HG03108 (cell line): ENCODE measurements around the gene TMEM63C.

ENCODE experiments used
- ATAC-seq: cut with Tn5 transposase; IDR thresholded peaks from one replicate; pipeline ENCODE4 v1.9.1; 2021; ENCODE audit warnings: moderate library complexity; ENCODE audit not compliant: unreplicated experiment

The TMEM63C gene

DNA sequence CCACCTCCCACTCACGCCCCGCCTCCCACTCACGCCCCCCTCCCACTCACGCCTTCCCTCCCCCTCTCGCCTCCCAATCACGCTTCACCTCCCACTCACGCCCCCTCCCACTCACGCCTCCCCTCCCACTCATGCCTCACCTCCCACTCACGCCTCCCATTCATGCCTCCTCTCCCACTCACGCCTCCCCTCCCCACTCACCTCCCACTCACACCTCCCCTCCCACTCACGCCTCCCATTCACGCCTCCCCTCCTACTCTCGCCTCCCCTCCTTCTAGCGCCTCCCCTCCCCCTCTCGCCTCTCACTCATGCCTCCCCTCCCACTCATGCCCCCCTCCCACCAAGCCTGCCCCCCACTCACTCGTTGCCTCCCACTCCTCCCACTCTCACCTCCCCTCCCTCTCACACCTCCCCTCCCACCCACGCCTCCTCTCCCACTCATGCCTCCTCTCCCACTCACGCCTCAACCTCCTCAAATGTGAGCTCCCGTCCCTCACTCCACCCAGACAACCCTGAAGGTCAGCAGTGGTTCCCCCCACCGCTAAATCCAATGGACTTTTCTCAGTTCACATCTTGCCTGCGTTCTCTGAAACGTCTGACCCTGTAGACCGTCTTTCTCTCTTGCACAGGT lies 39.8 kb downstream of the TMEM63C start:
- ATAC-seq: no peak

DNA sequence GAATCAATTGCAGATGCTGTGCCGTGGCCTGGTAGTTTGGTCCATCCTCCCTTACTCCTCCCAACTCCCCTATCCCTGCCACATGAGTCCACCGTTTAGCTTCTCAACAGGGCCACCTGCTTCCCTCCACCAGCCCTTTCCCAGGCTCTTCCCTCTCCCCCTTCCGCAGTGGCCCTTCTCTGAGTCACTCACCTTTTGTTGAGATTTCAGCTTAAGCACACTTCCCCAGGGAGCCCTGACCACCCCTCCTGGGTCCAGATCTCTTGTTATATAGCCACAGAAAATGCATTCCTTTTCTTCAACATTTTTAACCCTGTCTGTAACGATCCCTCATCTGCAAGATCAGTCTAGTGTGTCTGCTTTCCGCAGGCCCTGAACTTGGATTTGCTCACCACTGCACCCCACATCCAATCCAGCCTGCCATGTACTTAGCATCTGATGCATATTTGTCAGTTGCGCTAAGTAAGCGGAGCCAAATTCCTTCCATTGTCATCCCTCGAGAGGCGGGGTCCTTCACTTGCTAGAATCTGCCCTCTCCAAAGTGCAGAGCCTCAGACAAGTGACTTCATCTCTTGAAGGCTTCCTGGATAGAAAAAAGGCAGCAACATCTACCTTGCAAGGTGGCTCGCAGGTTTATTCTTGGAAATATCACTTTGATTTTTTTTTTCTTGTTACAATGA lies 41.1 kb downstream of the TMEM63C start:
- ATAC-seq: no peak

DNA sequence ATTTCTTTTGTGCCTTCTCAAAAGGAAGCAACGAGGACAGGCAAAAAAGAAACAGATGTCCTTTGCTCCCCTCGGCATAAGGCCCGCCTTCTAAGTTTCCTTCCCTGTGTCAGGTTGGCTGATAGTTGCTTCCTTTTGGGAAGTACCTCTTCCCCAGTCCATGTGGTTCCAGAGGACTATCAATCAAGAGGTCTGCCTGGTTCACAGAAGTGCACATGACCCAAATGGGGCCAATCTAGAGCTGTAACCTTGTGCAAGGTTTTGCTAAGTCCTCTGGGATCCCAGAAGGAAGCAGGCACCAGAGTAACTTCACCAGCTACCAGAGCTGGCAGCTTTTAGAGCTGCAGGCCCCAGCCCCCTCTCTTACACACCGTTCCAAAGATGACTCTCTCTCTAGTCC lies 42.6 kb downstream of the TMEM63C start:
- no peak for ATAC-seq

DNA sequence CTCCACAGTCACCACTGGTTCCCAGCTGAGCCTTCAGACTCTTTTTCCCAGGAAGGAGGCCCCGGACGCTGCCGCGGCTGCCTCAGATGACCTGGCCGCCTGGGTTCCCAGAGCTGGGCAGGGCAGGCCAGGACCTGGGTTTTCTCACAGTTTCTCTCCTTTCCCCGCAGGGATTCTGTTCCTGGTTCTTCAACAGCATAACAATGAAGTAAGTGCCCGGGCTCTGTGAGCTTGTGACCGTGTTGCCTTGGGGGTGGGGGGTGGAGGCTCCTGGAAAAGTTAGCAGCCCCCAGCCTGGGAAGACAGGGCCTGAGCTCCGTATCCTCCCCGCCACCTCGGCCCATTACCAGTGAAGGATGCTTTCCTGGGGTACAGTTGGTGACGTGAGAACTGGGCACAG lies 43.7 kb downstream of the TMEM63C start:
- no peak for ATAC-seq

DNA sequence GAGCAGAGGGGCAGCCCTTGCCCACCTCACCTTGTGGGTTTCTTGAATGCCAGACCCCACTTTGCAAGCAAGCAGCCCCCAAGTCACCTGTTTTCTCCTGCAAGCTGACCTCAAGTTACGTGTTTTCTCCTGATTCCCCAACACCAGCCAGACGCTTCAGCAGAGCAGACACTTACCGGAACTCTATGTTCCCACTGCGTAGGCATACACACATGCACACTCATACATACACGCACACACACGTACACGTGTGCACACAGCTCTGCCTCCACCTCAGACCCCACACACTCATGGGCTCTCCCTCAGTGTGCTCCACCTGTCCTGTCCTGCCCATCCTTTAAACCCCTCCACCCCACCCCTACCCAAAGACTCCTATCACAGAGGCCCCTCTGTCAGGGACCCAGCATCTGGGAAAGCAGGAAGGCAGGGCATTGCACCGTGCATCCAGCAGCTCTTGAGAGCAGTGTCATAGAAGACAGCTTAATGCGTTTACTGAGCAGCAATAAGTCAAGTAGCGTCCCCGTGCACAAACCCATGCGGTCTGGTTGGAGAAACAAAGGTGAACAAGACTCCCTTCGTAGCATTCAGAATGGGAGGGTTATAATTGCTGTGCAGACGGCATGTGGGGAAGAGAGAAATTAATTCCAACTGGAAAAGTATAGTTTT lies 44.4 kb downstream of the TMEM63C start:
- no peak for ATAC-seq

DNA sequence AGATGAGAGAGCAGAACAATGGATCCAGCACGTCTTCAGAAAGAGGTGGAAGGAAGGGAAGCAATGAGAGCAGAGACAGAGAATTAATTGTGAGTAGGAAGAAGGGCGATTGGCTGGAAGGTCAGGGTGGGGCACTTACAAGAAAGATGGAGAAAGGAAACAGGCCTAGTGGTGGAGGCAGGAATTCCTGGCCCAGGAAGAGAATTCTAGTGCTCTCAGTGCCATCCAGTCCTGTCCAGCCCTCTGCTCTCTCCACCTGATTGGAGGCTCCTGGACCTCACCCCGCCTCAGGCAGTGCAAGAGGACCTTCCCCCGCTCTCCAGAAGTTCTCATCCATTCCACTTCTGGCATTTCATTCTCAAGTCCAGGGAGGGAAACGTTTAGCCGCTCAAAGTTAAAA lies 46.5 kb downstream of the TMEM63C start:
- ATAC-seq: no peak

DNA sequence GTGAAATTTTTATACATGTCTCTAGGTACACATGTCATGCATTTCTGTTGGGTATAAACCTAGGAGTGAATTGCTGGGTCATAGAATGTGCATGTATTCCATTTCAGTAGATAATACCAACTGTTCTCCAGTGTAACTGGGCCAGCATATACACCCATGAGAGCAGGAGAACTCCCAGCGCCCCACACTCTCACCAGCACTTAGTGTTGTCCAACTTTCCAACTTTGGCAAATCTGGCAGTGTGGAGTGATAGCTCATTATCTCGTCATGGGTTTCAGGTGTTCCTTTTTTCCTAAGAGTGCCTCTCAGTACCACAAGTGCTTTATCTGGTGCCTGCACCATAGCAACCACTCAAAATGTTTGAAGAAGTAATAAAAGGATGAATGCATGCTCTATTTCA lies 49.3 kb downstream of the TMEM63C start:
- no peak for ATAC-seq

DNA sequence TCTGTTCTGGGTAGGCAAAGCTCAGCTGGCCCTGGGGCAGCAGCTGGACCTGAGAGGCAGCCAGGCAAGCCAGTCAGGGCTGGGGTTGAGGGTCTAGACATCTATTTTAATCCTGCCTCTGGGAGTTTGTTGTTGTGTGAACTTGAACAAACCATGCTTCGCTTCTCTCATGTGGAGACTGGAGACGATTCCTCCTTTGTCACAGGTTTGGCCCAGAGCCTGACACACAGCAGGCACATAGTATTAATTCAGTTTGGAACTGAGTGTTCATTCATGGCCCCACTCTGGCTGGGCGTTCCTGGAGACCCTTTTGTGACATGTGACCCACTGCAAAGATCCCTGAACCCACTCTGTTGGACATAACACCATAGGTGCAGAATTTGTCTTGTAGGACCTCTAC lies 50.1 kb downstream of the TMEM63C start:
- ATAC-seq: no peak

DNA sequence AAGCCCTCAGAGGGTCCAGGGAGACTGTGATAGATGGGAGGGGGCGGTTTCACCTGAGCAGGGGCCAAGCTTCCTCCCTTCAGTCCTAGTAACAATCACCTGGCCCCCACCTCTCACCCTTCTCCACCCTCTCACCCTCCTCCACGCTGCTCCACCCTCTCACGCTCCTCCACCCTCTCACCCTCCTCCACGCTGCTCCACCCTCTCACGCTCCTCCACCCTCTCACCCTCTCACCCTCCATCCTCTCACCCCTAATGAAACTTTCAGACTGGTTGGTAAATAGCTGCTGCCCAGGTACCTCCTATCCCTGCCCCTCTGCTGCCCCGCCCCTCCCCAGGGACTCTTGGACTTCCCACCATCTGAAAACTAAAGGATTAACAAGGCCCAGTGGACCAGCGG lies 55.2 kb downstream of the TMEM63C start:
- ATAC-seq: no peak

DNA sequence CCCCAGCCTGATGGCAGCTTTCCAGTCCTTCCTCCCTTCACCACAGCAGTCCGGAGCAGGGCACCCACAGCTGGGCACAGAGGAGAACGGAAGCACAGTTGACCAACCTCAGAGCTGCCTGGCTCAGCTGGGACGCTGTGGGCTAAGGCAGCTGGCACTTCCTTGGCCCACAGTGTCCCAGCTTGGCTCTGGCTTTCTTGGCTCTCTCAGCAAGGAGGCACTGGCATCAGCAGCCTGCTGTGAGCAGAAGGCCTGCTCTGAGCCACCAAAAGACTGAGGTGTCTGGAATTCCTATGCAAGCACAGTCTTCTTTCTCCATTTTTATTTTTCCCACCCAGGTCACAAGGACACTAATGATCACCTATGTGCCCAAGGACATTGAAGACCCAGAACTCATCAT lies 56.8 kb downstream of the TMEM63C start:
- ATAC-seq: no peak

DNA sequence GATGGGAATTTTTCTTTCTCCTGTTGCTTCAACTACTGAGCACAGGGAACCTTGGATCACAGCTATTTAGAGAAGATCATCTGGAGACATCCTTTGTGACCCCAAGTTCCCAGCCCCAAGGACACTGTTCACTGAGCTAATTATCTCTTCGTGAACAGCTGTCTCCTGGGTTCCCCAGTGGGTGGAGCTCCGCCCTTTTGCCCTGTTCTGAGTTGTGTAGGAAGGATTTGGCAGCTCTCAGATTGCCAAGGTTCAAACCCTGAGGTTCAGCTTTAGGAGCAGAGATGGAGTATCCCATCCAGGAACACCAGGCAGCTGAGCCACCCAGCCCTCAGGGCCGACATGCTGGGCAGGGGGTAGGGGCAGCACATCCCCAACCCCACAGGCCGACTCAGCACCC lies 57.4 kb downstream of the TMEM63C start:
- ATAC-seq: no peak

DNA sequence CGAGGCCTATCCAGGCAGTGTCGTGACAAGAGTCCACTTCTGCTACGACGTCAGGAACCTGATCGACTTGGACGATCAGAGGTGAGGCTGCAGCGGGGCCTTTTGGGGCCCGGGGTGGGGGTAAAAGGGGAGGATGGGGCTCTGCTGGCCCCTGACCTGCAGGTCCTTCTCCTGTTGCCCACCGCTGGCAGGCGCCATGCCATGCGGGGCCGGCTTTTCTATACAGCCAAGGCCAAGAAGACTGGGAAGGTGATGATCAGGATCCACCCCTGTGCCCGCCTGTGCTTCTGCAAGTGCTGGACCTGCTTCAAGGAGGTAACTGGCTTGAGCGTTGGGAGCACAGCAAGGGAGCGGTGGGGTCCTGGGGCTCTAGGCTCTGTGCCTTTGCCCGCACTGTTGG lies 57.8 kb downstream of the TMEM63C start:
- no peak for ATAC-seq

DNA sequence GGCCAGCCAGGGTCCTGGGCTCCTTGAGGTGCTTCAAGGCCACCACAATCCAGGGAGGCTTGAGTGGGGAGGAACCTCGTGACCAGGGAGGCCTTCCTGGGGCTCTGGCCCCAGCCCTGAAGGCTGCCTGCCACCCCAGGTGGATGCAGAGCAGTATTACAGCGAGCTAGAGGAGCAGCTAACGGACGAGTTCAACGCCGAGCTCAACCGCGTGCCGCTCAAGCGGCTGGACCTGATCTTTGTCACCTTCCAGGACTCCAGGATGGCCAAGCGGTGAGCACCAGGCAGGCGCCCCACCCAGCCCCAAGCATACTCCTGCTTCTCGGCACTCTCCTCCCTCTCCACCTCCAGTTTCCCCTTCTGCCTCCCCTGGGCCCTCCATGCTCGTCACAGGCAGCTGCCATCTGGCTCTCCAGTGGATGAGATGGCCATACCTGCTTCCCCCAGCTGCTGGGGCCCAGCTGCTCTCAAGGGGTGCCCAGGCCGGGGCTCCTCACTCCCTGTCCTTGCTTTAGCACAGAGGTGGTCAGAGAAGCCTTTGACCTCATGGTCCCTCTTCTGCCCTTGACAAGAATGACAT lies 58.8 kb downstream of the TMEM63C start:
- ATAC-seq: no peak

DNA sequence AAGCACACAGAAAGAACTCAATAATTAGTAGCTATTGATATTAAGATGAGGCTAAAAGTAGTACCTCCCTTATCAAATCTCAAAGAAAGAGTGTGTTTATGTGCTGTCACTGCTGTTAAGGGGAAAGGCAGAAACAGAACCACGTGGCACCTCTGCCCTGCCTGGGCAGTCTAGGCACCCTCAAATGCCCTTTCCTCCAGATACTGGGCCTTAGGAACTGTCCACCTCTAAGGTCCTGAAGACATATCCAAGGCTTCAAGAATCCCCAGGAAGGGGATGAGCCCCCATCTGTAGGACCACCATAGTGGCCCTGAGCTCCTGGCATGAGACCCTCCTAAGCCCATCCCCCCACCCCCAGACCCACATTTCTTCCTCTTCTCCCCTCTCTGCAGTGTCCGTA lies 60.4 kb downstream of the TMEM63C start:
- ATAC-seq: no peak

DNA sequence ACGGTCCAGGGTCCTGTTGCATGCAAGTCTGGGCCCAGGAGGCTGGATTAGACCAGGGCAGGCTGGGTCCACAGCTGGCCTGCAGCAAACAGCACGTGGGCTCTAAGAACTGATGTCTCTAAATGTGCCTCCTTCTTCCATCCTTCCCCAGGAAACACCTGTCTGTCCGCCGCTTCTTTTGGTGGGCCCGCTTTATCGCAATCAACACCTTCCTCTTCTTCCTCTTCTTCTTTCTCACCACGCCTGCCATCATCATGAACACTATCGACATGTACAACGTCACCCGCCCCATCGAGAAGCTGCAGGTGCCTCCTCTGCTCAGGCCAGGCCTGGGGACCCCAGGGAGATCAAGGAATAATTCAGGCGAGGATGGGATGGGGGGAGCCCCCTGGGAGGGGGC lies 61.2 kb downstream of the TMEM63C start:
- no peak for ATAC-seq

DNA sequence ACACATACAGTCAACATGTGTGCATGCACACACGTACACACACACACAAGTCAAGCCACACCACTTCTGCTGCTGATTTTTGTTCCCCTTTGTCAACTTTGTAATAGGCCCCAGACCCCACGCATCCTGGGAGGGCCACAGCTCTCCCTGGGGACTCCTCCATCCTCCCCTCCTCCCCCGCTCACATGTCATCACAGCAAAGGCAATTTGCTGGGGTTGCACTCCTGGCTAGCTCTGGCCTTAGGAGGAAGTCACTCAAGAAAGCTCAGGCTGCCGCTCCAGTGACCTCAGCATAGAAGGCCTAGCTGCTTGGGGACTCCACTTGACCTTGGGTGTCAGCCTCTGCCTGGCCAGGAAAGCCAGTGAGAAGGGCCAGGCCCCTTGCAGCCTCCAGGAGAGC lies 62.3 kb downstream of the TMEM63C start:
- ATAC-seq: no peak

DNA sequence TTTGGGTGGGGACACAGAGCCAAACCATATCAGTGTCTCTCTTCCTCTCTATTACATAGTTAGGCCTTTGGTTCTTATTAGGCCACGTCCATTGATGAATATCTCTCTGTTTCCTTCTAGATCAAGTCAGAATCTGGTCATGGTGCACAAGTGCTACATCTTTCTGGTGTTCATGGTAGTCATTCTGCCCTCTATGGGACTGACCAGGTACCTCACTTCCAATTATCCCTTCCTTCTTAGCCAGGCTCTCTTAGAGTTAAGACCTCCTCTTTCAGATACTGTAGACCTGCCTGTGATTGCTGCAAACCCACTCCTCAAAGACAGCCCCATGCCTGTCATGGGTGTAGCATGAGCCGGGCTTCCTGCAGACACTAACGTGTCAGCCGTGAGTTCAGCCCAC lies 64.2 kb downstream of the TMEM63C start:
- ATAC-seq: no peak

DNA sequence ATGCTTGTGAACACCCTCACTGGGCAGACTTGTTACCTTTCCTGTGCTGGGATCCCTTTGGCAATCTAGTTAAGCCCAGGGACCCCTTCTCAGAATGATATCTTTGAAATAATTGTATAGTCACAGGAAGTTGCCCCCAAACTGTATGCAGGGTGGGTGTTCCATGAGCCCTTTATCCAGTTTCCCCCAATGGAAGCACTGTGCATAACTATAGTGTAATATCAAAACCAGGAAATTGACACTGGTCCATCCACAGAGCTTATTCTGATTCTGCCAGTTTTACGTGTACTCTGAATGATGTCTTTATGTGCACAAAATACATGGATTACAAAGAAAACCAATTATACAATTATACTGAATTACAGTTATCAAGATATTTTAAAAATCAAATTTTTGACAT lies 65.2 kb downstream of the TMEM63C start:
- no peak for ATAC-seq

DNA sequence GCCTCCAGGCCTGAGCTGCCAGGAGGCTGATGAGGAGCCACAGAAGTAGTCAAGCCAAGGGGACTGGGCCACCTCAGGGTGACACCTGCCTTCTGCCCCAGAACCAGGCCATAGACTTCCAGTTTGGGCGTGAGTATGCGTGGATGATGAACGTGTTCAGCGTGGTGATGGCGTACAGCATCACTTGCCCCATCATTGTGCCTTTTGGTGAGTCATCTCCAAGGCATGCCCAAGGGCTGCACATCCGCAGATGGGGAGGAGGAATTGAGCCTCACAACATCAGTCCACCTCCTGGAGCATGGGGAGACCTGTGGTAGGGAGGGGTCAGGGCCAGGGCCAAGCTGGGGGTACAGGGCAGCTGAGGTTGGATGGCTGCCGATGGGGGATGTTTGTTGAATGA lies 67.1 kb downstream of the TMEM63C start:
- no peak for ATAC-seq

DNA sequence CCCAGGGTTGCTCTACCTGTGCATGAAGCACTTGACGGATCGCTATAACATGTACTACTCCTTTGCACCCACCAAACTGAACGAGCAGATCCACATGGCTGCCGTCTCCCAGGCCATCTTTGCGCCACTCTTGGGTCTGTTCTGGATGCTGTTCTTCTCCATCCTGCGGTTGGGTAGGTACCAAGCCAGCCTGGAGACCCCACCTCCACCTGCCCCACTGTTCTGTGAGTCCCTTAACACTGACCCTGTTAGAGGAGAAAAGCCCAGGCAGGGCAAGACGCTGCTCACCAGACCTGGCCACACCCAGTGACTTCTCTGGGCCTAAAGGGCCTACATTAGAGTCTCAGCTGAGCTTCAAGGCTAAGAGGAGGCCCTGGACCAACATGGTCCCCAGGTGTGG lies 67.7 kb downstream of the TMEM63C start:
- no peak for ATAC-seq

DNA sequence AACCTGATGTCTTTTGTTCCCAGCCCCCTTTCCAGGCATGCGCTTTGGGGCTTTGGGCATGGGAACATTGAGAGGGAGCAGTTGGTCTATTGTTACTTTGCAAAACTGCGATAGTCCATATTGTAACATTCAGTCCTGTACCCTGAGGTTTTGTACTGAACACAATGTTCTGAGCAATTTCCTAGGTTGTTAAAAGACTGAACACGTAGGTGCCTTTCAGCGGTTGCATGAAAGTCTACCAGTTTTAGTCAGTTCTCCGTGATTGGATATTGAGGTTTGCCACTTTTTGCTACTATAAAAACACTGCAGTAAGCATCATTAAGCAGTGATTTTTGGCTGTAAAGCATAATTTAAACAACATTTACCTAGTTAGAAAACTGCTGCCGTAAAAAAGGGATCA lies 69.3 kb downstream of the TMEM63C start:
- no peak for ATAC-seq

DNA sequence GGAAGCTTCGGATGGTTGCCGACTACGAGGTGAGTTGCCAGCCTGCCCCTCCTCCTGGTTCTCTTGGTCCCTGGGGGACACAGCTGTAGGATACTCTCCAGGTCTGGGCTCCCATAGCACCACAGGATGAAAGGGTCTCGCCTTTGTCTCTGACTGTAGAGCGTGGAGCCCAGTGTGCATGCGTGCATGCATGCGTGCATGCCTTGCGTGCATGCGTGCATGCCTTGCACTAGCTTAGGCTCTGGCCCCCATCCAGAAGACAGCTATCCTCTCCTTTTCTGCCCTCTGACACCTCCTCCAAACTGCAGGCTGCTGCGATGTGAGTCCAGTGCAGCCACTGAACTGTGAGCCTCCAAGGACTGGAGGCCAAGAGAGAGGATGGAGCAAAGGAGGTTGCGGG lies 70.3 kb downstream of the TMEM63C start:
- no peak for ATAC-seq
